ENCODE data around the gene SLC7A14.

SLC7A14 gene

DNA sequence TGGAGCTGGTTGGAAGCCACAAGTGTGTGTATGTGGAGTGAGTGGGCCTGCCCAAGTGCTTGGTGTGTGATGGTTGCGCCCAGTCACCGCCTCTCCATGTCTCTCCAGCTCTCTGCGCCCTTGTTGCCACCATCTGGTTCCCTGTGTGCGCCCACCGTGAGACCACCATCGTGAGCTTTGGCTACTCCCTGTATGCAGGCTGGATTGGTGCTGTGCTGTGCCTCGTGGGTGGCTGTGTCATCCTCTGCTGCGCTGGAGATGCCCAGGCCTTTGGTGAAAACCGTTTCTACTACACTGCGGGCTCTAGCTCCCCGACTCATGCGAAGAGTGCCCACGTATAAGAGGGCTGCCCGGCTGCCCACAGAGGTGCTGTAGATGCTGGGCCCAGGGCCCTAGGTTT, 153.5 kb downstream of the SLC7A14 start:
- no peak for ATAC-seq (ENCODE audit: low read depth)

DNA sequence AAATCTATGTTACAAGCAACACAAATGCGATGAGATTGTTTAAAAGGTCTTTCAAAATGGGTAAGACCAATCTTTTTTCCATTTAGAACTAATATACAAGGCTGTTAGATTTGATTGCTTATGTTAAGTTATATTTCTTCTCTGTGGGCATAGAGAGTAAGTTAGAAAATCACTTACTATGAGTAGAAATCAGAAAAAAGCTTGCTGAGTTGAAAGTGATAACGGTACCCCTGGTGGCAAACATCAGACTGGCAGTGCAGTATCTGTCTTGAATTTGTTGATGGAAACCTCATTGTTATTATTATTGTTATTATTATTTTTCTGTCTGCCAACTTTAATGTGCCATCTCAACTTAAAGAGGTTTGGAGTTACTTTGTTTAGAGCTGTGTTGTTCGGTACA, 154.8 kb downstream of the SLC7A14 start:
- Histone ChIP-seq H3K27me3 (ENCODE audit: insufficient read depth, poor library complexity, severe bottlenecking) (no peaks in the 10 kb centered on the region), H3K27ac (ENCODE audit: poor library complexity, severe bottlenecking) (no peak overlapping the region), H3K9me3 (ENCODE audit: severe bottlenecking) (no peaks in the 10 kb centered on the region), H3K4me3 (ENCODE audit: severe bottlenecking) (no peak overlapping the region), H3K4me1 (ENCODE audit: insufficient read depth, poor library complexity, severe bottlenecking) (no peaks in the 10 kb centered on the region), H3K36me3 (ENCODE audit: low read depth) (no peaks in the 10 kb centered on the region)
- no peak for DNase-seq (ENCODE audit: low spot score)
- TF ChIP-seq, protein P1, sequence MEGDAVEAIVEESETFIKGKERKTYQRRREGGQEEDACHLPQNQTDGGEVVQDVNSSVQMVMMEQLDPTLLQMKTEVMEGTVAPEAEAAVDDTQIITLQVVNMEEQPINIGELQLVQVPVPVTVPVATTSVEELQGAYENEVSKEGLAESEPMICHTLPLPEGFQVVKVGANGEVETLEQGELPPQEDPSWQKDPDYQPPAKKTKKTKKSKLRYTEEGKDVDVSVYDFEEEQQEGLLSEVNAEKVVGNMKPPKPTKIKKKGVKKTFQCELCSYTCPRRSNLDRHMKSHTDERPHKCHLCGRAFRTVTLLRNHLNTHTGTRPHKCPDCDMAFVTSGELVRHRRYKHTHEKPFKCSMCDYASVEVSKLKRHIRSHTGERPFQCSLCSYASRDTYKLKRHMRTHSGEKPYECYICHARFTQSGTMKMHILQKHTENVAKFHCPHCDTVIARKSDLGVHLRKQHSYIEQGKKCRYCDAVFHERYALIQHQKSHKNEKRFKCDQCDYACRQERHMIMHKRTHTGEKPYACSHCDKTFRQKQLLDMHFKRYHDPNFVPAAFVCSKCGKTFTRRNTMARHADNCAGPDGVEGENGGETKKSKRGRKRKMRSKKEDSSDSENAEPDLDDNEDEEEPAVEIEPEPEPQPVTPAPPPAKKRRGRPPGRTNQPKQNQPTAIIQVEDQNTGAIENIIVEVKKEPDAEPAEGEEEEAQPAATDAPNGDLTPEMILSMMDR (IDR thresholded peaks at IDR 0.05; ENCODE audit: poor library complexity, severe bottlenecking), result no peak
- no peak for ATAC-seq (ENCODE audit: low read depth)

More for the DNA sequence above, 153.5 kb downstream of the SLC7A14 start:
- Histone ChIP-seq H3K36me3 (ENCODE audit: low read depth) (no peaks in the 10 kb centered on the region), H3K4me3 (ENCODE audit: severe bottlenecking) (no peak overlapping the region), H3K27ac (ENCODE audit: poor library complexity, severe bottlenecking) (no peak overlapping the region), H3K9me3 (ENCODE audit: severe bottlenecking) (no peaks in the 10 kb centered on the region), H3K27me3 (ENCODE audit: insufficient read depth, poor library complexity, severe bottlenecking) (no peaks in the 10 kb centered on the region), H3K4me1 (ENCODE audit: insufficient read depth, poor library complexity, severe bottlenecking) (no peaks in the 10 kb centered on the region)
- TF ChIP-seq, protein P1 (IDR thresholded peaks at IDR 0.05; ENCODE audit: poor library complexity, severe bottlenecking), result no peak
- DNase-seq (ENCODE audit: low spot score), result no peak

DNA sequence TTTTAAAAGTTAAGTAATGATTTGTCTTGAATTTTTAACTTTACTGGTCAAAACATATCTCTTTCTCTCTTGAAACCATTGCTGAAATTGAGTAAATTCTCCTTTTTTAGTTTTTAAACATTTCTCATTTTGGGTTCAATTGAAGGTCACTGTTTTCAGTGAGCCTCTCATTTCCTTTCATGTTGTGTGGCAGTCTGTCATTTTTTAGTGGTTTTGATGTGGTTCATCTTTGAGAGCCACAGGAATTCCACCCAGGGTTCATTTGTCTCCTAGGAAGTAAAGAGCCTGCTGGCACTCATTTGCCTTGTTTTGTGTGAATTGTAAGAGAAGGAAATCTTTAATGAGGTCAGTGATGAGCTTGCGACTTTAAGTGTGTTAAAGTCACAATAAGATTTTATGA, 156.8 kb downstream of the SLC7A14 start:
- ATAC-seq (ENCODE audit: low read depth) (no peak), DNase-seq (ENCODE audit: low spot score) (no peak)
- H3K4me3 ChIP-seq (ENCODE audit: severe bottlenecking), result no peak overlapping the region
- no peak overlapping the region for H3K27ac ChIP-seq (ENCODE audit: poor library complexity, severe bottlenecking)
- no peaks in the 10 kb centered on the region for H3K36me3 ChIP-seq (ENCODE audit: low read depth)
- no peaks in the 10 kb centered on the region for H3K4me1 ChIP-seq (ENCODE audit: insufficient read depth, poor library complexity, severe bottlenecking)
- no peaks in the 10 kb centered on the region for H3K9me3 ChIP-seq (ENCODE audit: severe bottlenecking)
- no peaks in the 10 kb centered on the region for H3K27me3 ChIP-seq (ENCODE audit: insufficient read depth, poor library complexity, severe bottlenecking)
- TF ChIP-seq, protein P1 (IDR thresholded peaks at IDR 0.05; ENCODE audit: poor library complexity, severe bottlenecking), result no peak

DNA sequence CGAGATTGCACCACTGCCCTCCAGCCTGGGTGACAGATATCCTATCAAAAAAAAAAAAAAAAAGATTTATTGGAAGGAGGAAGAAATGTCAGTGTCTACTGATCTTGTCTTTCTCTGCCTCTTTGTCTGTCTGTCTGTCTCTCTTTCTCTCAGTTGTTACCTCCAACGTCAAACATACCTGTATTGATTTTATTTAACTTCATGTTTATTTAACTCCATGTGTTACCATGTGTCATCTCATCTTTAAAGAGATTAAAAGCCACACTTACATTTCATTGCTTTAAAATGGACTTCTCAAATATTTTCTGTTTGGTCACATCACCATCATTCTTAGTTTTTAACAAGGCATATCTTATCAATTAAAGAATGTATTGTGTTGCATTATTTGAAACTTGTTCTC, 157.8 kb downstream of the SLC7A14 start:
- TF ChIP-seq, protein P1 (IDR thresholded peaks at IDR 0.05; ENCODE audit: poor library complexity, severe bottlenecking), result no peak
- H3K27ac ChIP-seq (ENCODE audit: poor library complexity, severe bottlenecking), result no peak overlapping the region
- H3K4me3 ChIP-seq (ENCODE audit: severe bottlenecking), result no peak overlapping the region
- H3K36me3 ChIP-seq (ENCODE audit: low read depth), result no peaks in the 10 kb centered on the region
- H3K9me3 ChIP-seq (ENCODE audit: severe bottlenecking), result no peaks in the 10 kb centered on the region
- ATAC-seq (ENCODE audit: low read depth), result no peak
- no peak for DNase-seq (ENCODE audit: low spot score)
- no peaks in the 10 kb centered on the region for H3K27me3 ChIP-seq (ENCODE audit: insufficient read depth, poor library complexity, severe bottlenecking)
- no peaks in the 10 kb centered on the region for H3K4me1 ChIP-seq (ENCODE audit: insufficient read depth, poor library complexity, severe bottlenecking)

DNA sequence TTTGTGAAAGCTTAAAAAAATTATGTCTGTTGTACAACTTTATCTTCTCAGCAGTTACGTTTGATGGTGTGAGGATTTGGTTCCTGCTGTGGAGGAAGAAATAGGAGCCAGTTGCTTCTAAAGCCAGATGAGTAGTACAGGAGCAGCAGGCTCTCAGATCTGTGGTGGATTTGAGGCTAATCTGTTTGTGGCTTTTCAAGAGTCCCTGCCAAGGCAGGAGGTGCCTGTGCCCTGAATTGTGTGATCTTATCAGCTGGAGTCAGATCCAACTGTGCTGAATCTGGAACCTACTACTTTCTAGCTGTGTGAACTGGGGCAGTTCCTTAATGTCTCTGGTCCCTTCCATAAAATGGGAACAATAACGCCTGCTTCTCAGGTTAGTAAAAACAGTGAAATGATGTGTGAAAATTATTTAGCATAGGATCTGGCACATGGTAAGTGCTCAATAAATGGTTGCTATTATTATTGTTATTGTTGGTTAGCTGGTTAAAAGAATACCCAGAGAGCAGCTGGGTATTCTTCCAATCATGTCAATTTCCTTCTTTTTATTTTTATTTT, 159.6 kb downstream of the SLC7A14 start:
- TF ChIP-seq, protein P1 (IDR thresholded peaks at IDR 0.05; ENCODE audit: poor library complexity, severe bottlenecking), result no peak

More for the DNA sequence above, 159.6 kb downstream of the SLC7A14 start:
- Histone ChIP-seq H3K4me3 (ENCODE audit: severe bottlenecking) (no peak overlapping the region), H3K27ac (ENCODE audit: poor library complexity, severe bottlenecking) (no peak overlapping the region), H3K4me1 (ENCODE audit: insufficient read depth, poor library complexity, severe bottlenecking) (no peaks in the 10 kb centered on the region), H3K27me3 (ENCODE audit: insufficient read depth, poor library complexity, severe bottlenecking) (no peaks in the 10 kb centered on the region), H3K9me3 (ENCODE audit: severe bottlenecking) (no peaks in the 10 kb centered on the region), H3K36me3 (ENCODE audit: low read depth) (no peaks in the 10 kb centered on the region)
- DNase-seq (ENCODE audit: low spot score), result no peak
- ATAC-seq (ENCODE audit: low read depth), result no peak

All from RWPE2 (cell line).